Hepatocyte (in vitro differentiated cells): ENCODE results near the gene RNF166.

Experiments used
- EZH2 ChIP-seq: fragments of 200-600 bp; sonication (generic); IDR thresholded peaks from 2 replicates; pipeline ENCODE4 v1.6.1; 2016; ENCODE audit warnings: antibody characterized with exemption, mild to moderate bottlenecking, borderline replicate concordance
- TF ChIP-seq, protein P1 (sequence below): fragments of 200-600 bp; sonication (generic); IDR thresholded peaks from 2 replicates; pipeline ENCODE4 v1.5.1; 2016; ENCODE audit warnings: antibody characterized with exemption, mild to moderate bottlenecking; ENCODE audit not compliant: poor library complexity

DNA sequence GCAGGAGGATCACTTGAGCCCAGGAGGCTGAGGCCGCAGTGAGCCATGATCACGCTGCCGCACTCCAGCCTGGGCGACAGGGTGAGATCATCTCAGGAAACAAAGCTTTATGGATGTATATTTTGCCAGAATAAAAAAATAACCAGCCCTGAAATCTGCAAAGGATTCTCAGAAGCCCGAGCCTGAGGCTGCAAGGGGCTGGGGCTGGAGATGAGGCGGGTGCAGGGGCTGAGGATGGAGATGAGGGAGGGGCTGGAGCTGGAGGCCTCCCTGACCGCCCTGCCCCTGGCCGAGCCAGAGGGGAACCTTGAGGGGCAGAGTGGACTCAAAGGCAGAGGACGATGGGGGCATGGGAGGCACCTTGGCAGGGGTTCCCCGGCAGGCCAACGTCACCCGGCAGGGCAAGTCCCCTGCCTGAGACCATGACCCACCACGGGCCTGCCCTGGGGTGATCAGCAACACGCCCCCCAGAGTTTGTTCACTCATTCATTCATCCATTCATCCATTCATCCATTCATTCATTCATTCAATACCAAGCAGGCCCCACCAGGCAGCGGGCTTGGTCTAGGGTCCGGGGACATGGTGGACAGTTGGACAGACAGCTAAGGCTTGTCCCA, 46.3 kb upstream of the RNF166 start:
- TF ChIP-seq, protein P1, sequence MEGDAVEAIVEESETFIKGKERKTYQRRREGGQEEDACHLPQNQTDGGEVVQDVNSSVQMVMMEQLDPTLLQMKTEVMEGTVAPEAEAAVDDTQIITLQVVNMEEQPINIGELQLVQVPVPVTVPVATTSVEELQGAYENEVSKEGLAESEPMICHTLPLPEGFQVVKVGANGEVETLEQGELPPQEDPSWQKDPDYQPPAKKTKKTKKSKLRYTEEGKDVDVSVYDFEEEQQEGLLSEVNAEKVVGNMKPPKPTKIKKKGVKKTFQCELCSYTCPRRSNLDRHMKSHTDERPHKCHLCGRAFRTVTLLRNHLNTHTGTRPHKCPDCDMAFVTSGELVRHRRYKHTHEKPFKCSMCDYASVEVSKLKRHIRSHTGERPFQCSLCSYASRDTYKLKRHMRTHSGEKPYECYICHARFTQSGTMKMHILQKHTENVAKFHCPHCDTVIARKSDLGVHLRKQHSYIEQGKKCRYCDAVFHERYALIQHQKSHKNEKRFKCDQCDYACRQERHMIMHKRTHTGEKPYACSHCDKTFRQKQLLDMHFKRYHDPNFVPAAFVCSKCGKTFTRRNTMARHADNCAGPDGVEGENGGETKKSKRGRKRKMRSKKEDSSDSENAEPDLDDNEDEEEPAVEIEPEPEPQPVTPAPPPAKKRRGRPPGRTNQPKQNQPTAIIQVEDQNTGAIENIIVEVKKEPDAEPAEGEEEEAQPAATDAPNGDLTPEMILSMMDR: no peak
- TF ChIP-seq EZH2: no peak
